HG03045 (cell line): ENCODE data around the gene FBXW7.
A peak's percentile ranks its signal among the peaks of the same experiment; 100 is the strongest.

Experiments
- ATAC-seq: cut with Tn5 transposase; IDR thresholded peaks from one replicate; pipeline ENCODE4 v1.9.1; 2021; ENCODE audit warnings: mild to moderate bottlenecking, moderate library complexity; ENCODE audit not compliant: unreplicated experiment

The FBXW7 gene

DNA sequence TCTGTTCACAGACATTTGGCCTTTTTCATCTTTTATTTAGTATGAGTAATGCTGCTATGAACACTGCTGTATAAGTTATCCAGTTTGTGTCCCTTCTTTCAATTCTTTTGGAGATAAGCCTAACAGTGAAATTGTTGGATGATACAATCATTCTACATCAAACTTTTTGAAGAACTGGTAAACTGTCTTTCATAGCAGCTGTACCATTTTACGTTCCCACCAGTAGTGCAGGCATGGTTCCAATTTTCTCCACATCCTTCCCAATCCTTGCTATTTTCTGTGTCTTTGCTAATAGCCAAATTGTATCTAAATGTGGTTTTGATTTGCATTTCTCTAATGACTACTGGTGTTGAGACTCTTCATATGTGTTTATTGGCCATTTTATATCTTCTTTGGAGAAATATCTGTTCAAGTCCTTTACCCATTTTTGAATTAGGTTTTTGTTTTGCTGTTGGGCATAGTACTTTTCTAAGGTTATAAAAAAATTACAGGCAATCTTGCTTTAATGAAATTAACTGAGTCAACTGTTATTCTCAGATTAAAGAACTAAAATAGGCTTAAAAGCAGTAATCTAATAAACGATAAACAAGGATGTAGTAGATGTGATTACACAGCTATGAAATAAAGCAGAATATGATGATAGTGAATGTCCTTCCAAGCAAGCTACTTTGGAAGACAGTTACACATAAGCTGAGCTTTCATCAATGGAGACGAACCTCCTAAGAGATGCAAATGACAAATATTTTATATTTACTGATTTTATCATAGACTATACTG is 57.2 kb downstream of the FBXW7 start:
- no peak for ATAC-seq

DNA sequence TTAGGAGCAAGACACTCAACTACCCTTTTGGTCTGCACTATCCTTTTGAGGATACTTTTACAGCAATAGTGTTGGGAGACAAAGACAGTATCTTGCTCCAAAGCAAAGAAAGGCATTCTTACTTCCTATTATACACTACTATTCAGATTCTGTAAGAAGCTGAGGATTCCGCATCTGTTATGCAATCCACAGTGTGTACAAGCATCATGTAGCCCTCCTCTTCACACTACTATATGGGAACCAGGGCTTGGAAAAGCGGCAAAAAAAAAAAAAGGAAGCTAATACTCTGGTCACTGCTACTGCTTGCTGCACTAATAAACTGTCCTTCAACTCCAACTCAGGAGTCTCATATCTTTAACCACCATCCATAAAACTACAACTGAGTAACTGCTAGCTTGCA is 59.1 kb downstream of the FBXW7 start:
- ATAC-seq = no peak

DNA sequence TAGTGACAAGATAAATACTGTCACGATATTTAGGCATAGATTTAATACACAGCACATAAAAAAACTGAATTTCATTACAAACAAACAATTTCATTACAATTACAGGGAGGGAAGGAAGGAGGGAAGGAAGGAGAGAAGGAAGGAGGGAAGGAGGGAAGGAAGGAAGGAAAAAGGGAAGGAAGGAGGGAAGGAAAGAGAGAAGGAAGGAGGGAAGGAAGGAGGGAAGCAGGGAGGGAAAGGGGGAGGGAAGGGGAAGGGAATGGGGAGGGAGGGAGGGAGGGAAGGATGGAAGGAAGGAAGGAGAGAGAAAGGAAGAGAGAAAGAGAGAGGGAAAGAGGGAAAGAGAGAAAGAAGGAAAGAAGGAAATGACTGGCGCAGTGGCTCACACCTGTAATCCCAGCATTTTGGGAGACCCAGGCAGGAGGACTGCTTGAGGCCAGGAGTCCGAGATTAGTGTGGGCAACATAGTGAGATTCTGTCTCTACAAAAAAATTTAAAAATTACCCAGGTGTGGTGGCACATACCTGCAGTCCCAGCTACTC is 64.6 kb downstream of the FBXW7 start:
- no peak for ATAC-seq

DNA sequence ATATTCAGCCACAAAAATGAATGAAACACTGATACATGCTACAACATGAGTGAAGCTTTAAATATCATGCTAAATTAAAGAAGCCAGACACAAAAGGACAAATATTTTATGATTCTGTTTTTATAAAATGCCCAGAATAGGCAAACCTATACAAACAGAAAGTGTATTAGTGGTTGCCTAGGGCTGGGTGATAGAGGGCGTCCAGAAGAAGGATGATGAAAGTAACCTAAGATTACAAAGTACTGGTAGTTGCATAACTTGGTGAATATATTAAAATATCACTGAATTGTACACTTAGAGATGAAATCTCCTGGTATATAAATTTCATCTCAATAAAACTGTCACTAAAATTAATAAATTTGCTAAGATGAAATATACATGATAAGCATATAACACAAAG is 67.5 kb downstream of the FBXW7 start:
- ATAC-seq = no peak

DNA sequence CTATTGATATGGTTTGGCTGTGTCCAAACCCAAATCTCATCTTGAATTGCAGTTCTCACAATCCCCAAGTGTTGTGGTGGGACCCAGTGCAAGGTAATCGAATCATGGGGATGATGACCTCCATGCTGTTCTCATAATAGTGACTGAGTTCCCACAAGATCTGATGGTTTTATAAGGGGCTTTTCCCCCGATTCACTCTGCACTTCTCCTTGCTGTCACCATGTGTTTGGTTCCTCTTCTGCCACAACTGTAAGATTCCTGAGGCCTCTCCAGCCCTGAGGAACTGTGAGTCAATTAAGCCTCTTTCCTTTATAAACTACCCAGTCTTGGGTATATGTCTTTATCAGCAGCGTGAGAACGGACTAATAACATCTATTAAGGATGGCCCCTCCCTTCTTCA is 68.8 kb downstream of the FBXW7 start:
- ATAC-seq = no peak

DNA sequence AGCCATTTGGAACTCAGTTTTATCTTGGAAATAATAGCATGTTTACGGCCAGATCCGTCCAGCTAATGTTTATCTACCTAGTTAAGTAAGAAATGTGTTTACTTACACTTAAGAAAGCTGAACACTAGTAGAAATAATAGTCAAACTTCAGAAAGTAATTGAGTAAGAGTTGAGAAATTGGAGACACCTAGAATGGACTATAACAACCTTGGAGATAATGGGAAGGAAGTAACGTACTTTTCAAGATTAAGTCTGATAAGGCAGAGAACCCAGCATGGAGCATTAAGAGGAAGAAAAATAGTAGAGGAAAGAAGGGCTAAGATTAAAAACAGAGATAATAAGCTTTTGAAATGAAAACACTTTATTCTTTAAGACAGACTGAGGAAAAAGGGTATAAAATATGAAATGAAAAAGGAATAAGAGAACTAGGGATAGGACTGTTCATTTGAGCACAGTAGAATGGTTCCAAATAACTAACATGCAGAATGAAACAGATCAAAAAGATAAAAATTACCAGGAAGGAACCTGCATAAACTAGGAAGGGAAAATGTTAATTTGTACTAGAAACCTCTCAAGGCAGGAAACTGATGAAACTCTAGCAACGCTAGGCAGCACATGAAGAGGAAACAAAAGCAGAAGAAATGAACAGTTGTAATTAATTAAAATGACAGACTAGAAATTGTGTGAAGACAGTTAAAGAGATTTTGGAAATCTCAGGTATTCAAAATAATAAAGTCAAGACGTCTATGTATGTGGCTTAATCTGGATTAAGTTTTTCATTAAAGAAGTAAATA is 71.7 kb downstream of the FBXW7 start:
- no peak for ATAC-seq

DNA sequence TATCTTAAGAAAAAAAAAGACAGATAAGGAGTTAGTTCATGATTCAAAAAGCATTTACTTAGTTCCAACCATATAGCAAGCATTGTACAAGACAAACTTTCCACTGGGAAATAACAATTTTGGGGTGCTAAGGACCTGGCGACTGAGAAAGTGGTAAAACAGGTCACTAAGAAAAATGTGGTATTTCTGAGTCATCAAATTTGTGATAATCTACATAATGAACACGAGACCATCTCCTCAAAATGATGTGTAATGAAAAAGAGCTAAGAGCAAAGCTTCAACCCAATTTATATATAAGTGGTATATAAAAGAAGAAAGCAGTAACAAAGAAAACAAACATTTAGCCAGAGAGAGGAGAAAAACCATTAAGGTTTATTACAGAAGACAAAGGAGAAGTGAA is 72.3 kb downstream of the FBXW7 start:
- no peak for ATAC-seq

DNA sequence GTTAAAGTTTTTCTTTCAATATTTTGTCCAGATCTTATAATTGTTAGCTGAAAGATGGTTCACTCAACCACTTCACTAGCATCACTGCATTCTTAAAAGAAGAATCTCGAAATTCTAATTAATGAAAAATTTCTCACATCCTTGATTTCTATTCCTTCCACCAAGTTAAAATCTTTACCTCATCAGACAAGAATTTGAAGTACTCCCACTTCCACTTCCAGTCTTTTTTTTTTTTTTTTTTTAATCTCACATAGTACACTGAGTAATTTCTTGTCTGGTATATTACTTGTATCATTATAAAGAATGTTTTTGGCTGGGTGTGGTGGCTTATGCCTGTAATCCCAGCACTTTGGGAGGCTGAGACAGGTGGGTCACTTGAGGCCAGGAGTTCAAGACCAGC is 73.2 kb downstream of the FBXW7 start:
- ATAC-seq = no peak

DNA sequence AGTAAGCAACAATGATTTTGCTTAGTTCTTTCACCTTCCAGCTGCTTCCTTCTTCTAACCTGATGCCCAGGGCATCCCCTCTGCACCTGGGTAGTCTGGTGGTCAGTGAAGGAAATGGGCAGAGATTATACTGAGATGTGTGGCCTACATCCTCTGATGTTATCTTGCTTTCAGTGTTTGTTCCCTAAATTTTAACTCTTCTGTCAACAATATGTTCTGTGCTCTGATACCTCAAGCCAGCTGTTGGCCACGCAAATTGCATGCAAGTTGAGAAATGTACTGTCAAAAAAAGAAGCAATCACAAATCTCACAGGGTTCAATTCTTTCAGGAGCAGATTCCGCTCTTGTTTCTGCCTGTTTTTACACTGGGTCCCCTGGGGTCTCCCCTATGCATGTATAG is 73.8 kb downstream of the FBXW7 start:
- peak; percentile 54 for ATAC-seq

DNA sequence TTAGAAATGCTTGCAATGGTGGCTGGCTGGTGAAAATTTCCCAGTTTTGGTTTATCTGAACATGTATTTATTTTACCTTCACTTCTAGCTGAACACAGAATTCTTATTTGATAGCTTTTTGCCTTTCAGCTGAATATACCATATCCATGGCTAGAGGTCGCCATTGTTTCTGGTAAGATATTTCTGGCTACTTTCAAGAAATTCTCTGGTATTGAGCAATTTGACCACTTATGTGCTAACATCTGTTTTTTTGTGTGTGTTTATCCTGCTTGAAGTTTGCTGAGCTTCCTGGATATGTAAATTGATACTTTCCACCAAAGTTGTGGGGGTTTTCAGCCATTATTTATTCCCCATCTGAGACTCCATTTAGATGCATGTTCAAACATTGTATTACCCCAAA is 75.4 kb downstream of the FBXW7 start:
- no peak for ATAC-seq

DNA sequence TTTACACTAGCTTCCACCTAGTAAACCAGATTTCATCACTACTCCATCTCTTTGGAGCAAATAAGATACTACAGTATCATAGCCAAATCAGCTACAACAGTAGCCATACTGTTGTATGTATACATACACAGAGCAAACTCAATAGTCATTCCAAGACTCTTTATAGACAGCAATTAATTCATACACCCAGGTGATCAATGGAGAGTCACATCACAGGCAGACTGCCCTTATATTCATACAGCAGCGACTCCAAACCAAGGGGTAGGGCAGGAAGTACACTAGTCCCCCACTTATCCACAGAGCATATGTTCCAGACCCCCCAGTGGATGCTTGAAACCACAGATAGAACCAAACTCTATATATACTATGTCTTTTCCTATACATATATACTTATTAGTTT is 76.6 kb downstream of the FBXW7 start:
- no peak for ATAC-seq

DNA sequence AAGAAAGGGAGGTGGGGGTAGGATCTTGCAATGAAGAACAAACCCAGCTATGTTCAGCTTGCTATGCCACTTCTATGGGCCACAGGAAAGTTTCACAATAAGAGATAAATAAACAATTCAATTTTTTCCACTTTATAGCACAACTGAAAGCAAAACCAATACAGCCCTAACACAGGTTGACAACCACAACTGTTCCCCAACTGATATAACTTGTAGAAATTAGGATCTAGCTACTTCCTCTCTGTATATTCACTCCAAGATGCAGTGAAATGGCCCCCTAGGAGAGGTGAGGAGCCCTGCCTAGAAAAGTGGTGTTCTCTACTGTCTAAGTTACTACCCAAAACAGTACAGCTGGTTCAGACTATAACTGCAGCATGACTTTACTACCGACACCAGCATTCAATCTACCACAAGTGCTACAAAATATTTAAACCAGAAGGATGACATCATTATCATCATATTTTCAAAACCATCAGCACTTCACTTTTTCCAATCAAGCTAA is 77.0 kb downstream of the FBXW7 start:
- no peak for ATAC-seq

DNA sequence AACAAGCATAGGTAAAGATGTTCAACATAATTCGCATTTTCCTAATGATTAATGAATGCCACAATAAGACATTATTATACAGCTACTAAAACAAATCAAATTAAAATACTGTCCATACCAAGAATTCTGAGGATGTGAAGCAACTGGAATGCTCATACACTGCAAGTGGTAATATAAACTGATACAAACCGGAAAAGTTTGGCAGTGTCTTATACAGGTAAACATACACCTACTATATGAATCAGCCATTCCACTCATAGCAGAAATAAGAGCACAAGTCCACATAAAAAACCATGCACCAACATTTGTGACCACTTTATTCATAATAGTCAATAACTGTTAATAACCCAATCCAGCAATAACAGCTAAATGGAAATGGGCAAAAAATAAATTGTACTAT is 79.3 kb downstream of the FBXW7 start:
- ATAC-seq = no peak

DNA sequence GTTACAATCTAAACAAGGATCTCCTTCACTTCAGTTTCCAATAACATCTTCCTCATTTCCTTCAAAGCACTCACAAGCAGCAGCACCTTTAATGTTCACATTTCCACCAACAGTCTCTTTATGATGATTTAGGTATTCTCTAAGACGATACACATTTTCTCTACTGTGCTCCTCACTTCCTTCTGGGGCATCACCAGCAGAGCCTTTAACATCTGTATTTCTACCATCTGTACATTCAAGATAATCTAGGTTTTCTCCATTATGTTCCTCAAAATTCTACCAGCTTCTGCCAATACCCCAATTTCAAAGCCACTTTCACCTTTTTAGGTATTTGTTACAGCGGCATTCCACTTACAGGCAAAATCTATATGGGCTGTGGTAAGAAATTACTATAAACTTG is 80.6 kb downstream of the FBXW7 start:
- ATAC-seq = no peak

DNA sequence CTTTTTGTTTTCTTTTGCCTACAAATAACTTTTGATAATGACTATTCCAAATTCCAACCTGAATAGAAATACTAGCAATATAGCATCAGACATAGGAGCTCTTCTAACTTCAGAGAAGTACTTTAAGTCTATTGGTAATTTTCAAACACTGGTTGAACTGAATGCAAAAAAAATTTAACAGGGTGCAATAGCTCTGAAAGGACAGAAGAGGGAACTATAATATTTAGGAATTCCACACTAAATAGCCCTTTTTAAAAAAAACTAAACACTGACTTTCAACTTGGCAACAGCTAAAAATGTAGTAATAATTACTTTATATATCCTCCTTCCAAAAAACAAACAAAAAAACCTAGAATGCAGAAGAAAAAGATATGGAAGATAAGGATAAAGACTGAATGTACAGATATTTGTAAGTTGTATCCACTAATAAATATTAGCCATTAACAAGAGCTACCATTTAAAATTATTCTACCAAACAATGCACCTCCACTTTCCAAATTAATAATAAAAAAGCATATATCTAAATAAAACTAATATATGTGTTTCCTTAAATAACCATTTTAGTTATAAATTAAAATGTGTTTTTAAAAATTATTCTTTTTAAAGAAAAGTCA is 81.4 kb downstream of the FBXW7 start:
- no peak for ATAC-seq

DNA sequence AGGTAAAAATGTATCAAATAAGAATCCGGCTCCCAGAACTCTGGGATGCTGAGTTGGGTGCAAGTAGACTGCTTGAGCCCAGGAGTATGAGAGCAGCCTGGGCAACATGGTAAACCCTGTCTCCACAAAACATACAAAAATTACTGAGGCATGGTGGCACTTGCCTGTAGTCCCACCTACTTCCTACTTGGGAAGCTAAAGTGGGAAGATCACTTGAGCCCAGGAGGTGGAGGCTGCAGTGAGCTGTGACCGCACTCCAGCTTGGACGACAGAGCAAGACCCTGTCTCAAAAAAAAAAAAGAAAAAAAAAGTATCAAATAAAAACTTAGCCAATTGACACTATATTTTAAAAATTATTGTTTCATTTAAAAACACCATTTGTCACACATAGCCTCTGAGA is 84.4 kb downstream of the FBXW7 start:
- no peak for ATAC-seq

DNA sequence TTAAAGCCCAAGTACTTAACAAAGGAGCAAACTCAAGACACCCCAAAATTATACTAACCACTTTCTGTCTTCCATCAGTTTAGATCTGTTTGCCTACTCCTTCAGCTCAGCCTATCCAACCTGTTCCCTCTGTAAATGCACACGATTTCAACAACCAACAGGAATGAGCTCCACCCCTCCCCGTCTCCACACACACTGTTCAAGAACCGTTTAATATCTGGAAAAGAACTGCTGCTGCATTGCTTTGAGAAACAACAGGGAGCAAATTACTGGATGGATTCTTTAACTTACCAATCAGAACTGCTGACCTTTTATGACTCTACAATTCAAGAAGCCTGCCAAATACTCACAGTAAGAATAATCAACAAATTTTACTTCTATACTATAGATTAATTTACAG is 87.0 kb downstream of the FBXW7 start:
- ATAC-seq = no peak

DNA sequence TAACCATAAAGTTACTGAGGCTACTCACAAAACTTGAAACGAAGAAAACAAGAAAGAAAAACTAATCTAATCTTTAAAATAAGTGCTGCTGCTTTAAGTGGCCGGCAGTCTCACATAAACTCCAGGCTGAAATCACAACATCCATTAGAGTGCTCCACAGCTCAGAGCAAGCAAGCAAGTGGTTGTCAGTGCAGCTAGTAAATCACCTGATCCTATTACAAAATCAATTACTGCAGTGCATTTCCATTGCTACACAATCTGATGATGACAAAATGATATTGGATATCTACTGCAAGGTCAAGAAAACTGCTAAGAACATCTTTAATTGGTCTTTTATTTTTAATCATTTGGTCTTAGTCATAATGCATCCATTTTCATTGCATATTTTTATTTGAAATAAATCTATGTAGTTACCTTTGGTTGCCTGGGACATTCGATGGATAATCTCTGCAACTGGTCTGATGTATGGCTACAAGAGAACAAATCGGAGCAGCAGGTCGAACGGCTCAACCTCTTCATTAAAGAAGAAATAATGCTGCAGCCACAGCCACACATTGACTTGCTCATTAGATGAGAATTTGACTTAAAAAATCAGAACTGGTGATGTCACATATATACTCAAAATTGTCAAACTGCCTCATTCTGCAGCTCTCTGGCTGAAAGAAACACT is 87.7 kb downstream of the FBXW7 start:
- no peak for ATAC-seq

DNA sequence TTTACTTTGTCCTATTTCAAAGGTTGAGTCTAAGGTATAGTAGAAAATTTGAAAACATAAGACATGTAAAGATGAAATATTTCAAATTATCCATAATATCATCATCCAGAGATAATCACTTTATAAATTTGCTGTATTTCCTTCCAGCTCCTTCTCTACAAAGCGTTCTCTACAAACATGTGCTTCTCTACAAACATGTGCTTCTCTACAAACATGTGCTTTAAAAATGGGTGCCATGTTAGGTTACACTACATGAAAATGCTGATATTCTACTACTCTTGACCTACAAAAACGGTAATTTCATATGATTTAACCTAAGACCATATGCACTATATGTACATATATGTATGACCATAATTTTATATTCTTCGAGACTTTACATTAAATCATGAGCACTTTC is 92.0 kb downstream of the FBXW7 start:
- ATAC-seq = no peak

DNA sequence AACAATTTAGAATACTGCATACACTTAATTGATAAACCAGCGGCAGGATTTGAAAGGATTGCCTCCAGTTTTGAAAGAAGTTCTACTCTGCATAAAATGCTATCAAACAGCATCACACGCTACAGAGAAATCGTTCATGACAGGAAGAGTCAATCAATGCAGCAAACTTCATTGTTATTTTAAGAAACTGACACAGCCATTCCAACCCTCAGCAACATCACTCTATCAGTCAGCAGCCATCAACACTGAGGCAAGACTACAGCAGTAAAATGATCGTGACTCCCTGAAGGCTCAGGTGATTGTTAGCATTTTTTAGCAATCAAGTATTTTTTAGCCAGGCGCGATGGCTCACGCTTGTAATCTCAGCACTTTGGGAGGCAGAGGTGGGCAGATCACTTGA is 98.3 kb downstream of the FBXW7 start:
- ATAC-seq = no peak

DNA sequence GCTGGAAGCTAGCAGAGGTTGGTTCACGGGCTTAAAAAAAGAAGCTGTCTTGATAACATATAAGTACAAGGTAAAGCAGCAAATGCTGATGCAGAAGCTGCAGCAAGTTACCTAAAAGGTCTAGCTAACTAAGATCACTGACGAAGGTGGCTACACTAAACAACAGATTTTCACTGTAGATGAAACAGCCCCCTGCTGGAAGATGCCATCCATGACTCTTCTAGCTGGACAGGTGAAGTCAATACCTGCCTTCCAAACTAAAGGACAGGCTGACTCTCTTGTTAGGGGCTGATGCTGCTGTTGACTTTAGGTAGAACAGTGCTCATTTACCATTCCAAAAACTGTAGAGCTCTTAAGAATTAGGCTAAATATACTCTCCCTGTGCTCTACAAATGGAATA is 99.5 kb downstream of the FBXW7 start:
- no peak for ATAC-seq
